Activated CD4-positive, alpha-beta memory T cell treated with anti-CD3 and anti-CD28 coated beads, Interleukin-2, amount 10 ng/mL, durations not matched to agents 7 days and 5 days (primary cell): ENCODE data around the gene RRAGD. TPM values are rescaled to one million over a fixed set of nuclear protein-coding genes. Genes with fewer than 3 reads are reported as not detected.

Experiments used
- CTCF ChIA-PET: fragments of 350-600 bp; sonication (Branson Sonifier 250); formaldehyde crosslinking; loops from one replicate; lab custom pipeline; 2021; ENCODE audit warnings: antibody characterized with exemption, inconsistent platforms; lab: Charles Lee
- POLR2A ChIA-PET: fragments of 350-600 bp; sonication (Branson Sonifier 250); formaldehyde crosslinking; loops from one replicate; lab custom pipeline; 2021; ENCODE audit warnings: antibody characterized with exemption; lab: Charles Lee
- DNase-seq: peaks from one replicate; pipeline ENCODE4 v3.0.0-alpha.2; 2020
- H3K27ac Mint-ChIP-seq: one replicate; pipeline ENCODE4 v1.8.0; 2021; ENCODE audit warnings: mild to moderate bottlenecking, mixed read lengths
- H3K27me3 Mint-ChIP-seq: one replicate; pipeline ENCODE4 v1.8.0; 2021; ENCODE audit warnings: mixed read lengths
- H3K36me3 Mint-ChIP-seq: one replicate; pipeline ENCODE4 v1.8.0; 2021; ENCODE audit warnings: low read depth, mixed read lengths
- H3K4me1 Mint-ChIP-seq: one replicate; pipeline ENCODE4 v1.8.0; 2021; ENCODE audit warnings: mixed read lengths
- H3K4me3 Mint-ChIP-seq: one replicate; pipeline ENCODE4 v1.8.0; 2021; ENCODE audit warnings: mild to moderate bottlenecking, mixed read lengths
- H3K9me3 Mint-ChIP-seq: one replicate; pipeline ENCODE4 v1.8.0; 2021; ENCODE audit warnings: mixed read lengths
- total RNA-seq, 2 experiments: library from RNA; stranded (reverse); gene quantifications; one replicate each; pipeline ENCODE4 v1.2.3, GENCODE V29; 2021

RRAGD gene
- total RNA-seq, 2 experiments from 2014 or later: 11.3 to 11.6 TPM

DNA sequence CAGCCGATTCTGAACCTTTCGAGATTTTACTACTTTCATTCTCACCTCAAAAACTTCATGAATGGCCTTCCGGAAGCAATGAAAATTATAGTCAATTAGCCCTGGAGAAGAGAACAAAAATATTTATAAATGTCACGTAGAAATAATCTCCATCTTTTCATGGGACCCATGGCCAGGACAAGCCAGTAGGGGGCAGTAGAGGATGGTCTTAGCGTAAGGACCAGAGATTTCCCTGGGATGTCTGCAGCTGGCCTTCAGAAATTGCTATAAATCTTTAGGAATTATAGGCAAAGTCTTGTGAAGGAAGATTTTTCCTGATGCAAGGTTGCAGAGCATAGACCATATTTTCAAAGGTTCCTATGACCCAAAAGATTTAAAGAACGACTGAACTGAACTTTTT lies 44.0 kb downstream of the RRAGD start:
- Mint-ChIP-seq H3K4me3 (no peak overlapping the region), H3K9me3 (no peaks in the 10 kb centered on the region), H3K4me1 (peaks cover 28% of the 10 kb centered on the region), H3K27ac (no peak overlapping the region), H3K36me3 (no peaks in the 10 kb centered on the region), H3K27me3 (no peaks in the 10 kb centered on the region)
- POLR2A ChIA-PET: interaction anchor here (1.1 kb wide), 1 partner anchor 270 kb away, joined by 4 read pairs; the partner anchor contains the start of gene LYRM2
- CTCF ChIA-PET: interaction anchor here (0.7 to 4.6 kb wide), 5 partner anchors 8 to 149 kb away, joined by 3 to 28 read pairs (median 6); partner anchors contain the start of gene UBE2J1
- DNase-seq: peak; percentile 63

DNA sequence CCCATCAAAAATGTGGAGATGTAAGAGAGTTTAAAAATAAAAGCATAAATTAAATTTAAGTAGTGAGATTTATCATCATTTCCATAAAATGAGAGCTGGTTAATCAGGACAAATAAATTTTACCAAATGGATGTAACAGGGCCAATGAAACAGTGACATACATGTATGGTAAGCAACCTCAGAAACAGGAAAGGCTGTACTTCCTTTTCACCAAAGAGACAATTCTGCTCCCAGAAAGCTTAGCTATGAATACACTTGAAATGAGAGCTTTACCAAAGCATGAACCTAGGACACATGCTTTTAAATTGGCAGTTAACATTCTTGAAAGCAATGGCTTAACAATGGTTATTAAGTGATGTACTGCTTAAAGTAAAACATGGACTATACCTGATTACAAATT lies 47.5 kb downstream of the RRAGD start:
- ChIA-PET CTCF (interaction anchor here (0.7 to 6.2 kb wide), 3 partner anchors 8 to 68 kb away, joined by 4 to 63 read pairs (median 23); partner anchors contain the start of gene UBE2J1), POLR2A (interaction anchor here (0.6 to 6.9 kb wide), 2 partner anchors 10 to 13 kb away, joined by 3 to 38 read pairs; partner anchors contain the start of gene UBE2J1)
- no peak overlapping the region for H3K4me3 Mint-ChIP-seq
- H3K36me3 Mint-ChIP-seq: peaks cover 3% of the 10 kb centered on the region
- peaks cover 31% of the 10 kb centered on the region for H3K4me1 Mint-ChIP-seq
- H3K27ac Mint-ChIP-seq: no peak overlapping the region
- H3K27me3 Mint-ChIP-seq: no peaks in the 10 kb centered on the region
- DNase-seq: no peak
- H3K9me3 Mint-ChIP-seq: peaks cover 3% of the 10 kb centered on the region

DNA sequence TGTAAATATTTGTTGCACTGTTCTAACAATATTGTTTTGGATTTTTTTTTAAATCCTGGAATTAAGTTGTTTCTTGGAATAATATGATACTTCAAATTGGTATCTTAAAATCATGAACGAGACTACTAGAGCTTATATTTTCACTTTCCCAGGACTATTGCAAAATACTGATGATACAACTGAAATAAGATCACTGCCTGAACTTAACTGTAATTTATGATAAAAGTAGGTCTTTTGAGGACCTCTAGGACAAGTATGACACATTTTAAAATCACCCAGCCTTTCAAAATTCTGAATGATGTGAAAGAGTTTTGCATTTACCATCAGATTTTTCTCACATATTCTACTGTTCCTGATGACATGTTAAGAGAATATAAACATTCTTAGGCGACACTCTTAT lies 50.9 kb downstream of the RRAGD start:
- ChIA-PET CTCF (interaction anchor here (1.0 to 6.2 kb wide), 3 partner anchors 11 to 15 kb away, joined by 3 to 63 read pairs (median 7); no protein-coding TSS in a partner anchor), POLR2A (interaction anchor here (6.9 kb wide), 1 partner anchor 9 kb away, joined by 38 read pairs; the partner anchor contains the start of gene UBE2J1)
- peaks cover 3% of the 10 kb centered on the region for H3K9me3 Mint-ChIP-seq
- DNase-seq: no peak
- H3K4me1 Mint-ChIP-seq: peaks cover 53% of the 10 kb centered on the region
- H3K36me3 Mint-ChIP-seq: peaks cover 3% of the 10 kb centered on the region
- H3K4me3 Mint-ChIP-seq: no peak overlapping the region
- peak overlapping the region; percentile 1 for H3K27ac Mint-ChIP-seq
- H3K27me3 Mint-ChIP-seq: no peaks in the 10 kb centered on the region

DNA sequence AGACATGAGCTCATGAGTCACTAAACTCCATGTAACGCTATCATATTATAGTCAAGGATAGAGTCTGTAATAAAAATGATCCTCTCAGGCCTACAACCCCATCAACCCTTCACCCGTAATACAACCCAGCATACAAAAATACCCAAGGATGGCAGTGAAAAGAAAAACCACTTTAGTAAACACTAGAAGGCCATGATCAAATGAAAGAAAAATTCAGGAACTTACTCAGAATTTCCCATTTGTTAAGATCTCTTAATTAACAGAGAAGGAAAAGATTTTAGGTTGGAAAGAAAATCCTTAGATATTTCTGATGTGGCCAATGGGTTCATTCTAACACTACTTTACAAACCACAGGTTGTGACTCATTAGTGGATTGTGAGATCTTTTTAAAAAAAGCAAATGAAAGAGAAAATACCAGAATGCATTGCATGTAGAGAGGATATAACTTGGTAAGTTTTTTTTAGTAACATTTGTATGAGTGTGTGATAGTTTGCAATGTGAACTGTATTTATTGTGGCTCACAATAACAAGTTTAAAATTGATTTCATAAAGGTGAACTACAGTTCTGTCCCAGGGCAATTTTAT lies 51.6 kb downstream of the RRAGD start:
- Mint-ChIP-seq H3K4me1 (peaks cover 57% of the 10 kb centered on the region), H3K27ac (peak overlapping the region; percentile 33), H3K27me3 (no peaks in the 10 kb centered on the region), H3K4me3 (no peak overlapping the region), H3K9me3 (peaks cover 3% of the 10 kb centered on the region), H3K36me3 (peaks cover 3% of the 10 kb centered on the region)
- no peak for DNase-seq
- CTCF ChIA-PET: interaction anchor here (1.0 to 6.2 kb wide), 5 partner anchors 8 to 67 kb away, joined by 3 to 63 read pairs (median 6); no protein-coding TSS in a partner anchor
- POLR2A ChIA-PET: no interaction called here

DNA sequence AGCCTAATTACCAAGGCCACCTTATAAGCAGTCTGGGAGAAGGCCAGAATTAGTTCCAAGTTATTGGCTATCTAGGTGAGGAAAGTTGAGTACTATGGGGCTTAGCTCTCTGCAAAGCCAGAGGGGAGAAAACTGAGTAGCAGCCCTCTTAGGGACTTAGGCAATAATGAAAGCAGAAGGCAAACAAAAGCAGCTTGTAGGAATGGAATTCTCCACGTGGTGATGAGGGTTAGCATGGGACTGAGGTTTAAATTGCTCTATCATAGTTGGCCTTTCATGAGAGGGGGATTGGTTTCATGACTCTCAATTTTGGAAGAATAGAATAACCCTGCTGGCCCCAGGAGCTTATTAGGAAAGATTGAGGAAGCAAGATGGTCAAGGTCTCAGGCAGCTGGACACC lies 52.5 kb downstream of the RRAGD start:
- Mint-ChIP-seq H3K9me3 (peaks cover 3% of the 10 kb centered on the region), H3K27me3 (no peaks in the 10 kb centered on the region), H3K4me3 (no peak overlapping the region), H3K36me3 (peaks cover 3% of the 10 kb centered on the region), H3K4me1 (peaks cover 52% of the 10 kb centered on the region), H3K27ac (no peak overlapping the region)
- DNase-seq: no peak
- ChIA-PET POLR2A (interaction anchor here (1.0 to 1.1 kb wide), 3 partner anchors 9 to 279 kb away, joined by 3 to 5 read pairs (median 3); partner anchors contain the start of genes LYRM2 and PM20D2), CTCF (interaction anchor here (1.0 to 6.2 kb wide), 4 partner anchors 9 to 66 kb away, joined by 3 to 63 read pairs (median 6); no protein-coding TSS in a partner anchor)

DNA sequence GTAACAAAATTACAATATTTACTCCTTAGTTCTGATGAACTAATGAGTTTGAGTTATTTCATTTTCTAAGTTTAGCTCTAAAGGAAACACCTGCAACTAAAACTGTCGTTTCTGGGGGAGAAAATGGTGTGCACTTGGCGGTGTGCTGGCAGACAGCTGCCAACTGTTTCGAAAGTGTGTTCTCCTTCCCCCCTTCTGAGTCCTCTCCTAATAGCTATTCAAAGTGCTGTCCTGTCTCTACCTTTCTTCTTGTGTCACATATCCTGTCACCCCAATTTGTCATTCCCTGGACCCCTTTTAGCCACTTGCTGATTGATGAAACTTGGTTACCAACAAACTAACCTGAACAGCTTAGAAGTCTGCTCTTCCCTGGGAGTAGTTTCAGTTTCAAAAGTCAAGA lies 54.7 kb downstream of the RRAGD start:
- peaks cover under 1% of the 10 kb centered on the region for H3K9me3 Mint-ChIP-seq
- peak overlapping the region; percentile 85 for H3K27ac Mint-ChIP-seq
- peak; percentile 22 for DNase-seq
- ChIA-PET POLR2A (interaction anchor here (0.9 to 9.4 kb wide), 8 partner anchors 9 to 276 kb away, joined by 3 to 131 read pairs (median 6); partner anchors contain the start of gene PNRC1), CTCF (interaction anchor here (0.9 to 4.6 kb wide), 5 partner anchors 10 to 375 kb away, joined by 3 to 72 read pairs (median 7); partner anchors contain the start of gene LYRM2)
- peaks cover 2% of the 10 kb centered on the region for H3K36me3 Mint-ChIP-seq
- no peaks in the 10 kb centered on the region for H3K27me3 Mint-ChIP-seq
- H3K4me1 Mint-ChIP-seq: peaks cover 61% of the 10 kb centered on the region
- H3K4me3 Mint-ChIP-seq: peak overlapping the region; percentile 77

DNA sequence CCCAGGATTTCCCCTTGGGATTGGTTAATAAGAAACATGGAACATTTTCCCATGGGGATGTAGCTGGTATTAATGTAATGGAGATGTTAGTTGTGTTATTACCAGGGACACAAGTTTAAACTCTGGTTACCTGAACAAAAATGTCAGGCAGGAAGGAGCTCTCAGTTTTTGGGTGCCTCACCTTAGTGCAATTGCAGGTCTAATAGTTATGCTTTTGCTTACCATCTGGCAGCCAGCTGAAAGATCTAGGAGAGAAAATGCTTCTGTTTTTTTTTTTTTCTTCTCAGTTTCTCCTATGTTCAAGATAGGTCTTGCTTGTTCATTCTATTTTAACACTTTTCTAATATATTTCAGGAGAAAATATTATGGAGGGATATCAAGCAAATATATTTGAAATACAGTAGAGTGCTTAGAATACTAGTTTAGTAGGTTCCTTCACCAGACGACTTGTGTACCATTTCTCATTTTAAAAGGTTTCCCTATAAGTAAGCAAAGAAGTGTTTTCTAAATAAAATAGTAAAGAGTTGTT lies 55.4 kb downstream of the RRAGD start:
- peak overlapping the region; percentile 85 for H3K27ac Mint-ChIP-seq
- no peaks in the 10 kb centered on the region for H3K36me3 Mint-ChIP-seq
- peak overlapping the region; percentile 77 for H3K4me3 Mint-ChIP-seq
- ChIA-PET POLR2A (interaction anchor here (0.7 to 9.4 kb wide), 7 partner anchors 10 to 275 kb away, joined by 3 to 131 read pairs (median 6); partner anchors contain the start of gene PNRC1), CTCF (interaction anchor here (0.9 to 4.6 kb wide), 6 partner anchors 11 to 374 kb away, joined by 3 to 72 read pairs (median 6); partner anchors contain the start of gene LYRM2)
- H3K9me3 Mint-ChIP-seq: no peaks in the 10 kb centered on the region
- DNase-seq: no peak
- H3K27me3 Mint-ChIP-seq: no peaks in the 10 kb centered on the region
- H3K4me1 Mint-ChIP-seq: peaks cover 61% of the 10 kb centered on the region

DNA sequence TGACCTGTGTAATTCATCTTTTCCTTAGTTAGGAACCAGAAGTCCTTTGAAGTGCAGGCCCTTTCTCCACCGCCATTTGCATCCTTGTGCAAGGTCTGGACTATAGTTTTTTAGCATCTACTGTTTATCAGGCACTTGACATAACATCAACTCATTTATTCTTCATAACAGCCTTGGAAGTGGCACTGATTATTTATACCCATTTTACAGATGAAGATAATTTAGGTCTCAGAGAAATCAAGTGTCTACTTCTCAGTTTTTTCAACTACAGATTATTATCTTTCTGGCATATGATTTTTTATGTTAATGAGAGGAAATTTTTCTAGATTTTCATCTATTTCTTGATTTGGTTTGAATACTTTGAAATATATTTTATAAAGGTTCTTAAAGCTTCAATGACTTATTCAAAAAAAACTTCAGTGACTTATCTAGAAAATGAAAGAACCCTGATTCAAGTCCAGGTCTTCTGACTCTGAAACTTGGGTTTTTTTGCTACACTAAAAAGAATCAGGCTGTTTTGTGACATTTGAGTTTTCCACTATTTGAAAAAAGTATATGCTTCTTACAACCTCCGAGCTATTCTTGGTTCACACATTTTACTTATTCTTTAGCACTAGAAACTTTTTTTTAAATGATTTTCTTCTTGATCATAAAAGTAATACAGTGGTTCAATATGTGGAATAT lies 56.4 kb downstream of the RRAGD start:
- H3K36me3 Mint-ChIP-seq: no peaks in the 10 kb centered on the region
- ChIA-PET CTCF (interaction anchor here (1.4 to 4.6 kb wide), 3 partner anchors 12 to 77 kb away, joined by 3 to 72 read pairs (median 28); no protein-coding TSS in a partner anchor), POLR2A (interaction anchor here (7.8 to 9.4 kb wide), 2 partner anchors 57 to 274 kb away, joined by 64 to 131 read pairs; partner anchors contain the start of gene PNRC1)

DNA sequence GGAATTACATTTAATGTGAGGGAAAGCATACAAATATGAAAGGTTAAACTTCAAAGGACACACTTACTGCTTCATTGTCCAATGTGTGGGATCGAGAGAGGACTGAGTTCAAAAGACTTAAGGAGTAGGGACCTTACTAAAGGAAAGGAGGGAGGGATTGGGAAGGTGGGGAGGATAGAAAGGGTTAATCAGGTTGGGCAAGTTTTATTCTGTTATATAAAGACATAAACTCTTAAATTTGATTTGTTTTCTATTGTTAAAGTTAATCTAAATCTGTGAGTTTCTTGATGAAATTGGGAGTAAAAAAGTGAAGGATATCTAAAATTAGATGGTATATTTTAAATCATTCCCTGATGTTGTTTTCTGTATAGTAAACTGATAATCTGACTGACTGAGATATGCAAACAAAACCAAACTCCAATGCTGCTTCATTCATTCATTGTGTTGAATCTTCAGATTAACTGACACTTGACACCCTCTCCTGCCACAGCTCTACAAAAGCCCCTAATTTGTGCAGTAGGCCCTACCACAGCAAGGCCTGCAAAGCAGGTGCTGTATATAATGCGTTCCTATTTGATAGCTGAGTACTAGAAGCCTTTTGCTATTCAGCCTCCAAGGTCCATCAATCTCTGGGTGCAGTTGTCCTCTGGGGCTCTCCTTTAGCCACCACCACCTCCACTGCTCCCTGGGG lies 58.2 kb downstream of the RRAGD start:
- H3K4me1 Mint-ChIP-seq: peaks cover 67% of the 10 kb centered on the region
- POLR2A ChIA-PET: interaction anchor here (2.2 to 9.4 kb wide), 5 partner anchors 18 to 284 kb away, joined by 9 to 131 read pairs (median 25); partner anchors contain the start of genes LYRM2, PM20D2 and PNRC1

More for the DNA sequence above, 56.4 kb downstream of the RRAGD start:
- Mint-ChIP-seq H3K27ac (no peak overlapping the region), H3K9me3 (no peaks in the 10 kb centered on the region), H3K27me3 (no peaks in the 10 kb centered on the region), H3K4me3 (no peak overlapping the region), H3K4me1 (peaks cover 63% of the 10 kb centered on the region)
- DNase-seq: no peak

DNA sequence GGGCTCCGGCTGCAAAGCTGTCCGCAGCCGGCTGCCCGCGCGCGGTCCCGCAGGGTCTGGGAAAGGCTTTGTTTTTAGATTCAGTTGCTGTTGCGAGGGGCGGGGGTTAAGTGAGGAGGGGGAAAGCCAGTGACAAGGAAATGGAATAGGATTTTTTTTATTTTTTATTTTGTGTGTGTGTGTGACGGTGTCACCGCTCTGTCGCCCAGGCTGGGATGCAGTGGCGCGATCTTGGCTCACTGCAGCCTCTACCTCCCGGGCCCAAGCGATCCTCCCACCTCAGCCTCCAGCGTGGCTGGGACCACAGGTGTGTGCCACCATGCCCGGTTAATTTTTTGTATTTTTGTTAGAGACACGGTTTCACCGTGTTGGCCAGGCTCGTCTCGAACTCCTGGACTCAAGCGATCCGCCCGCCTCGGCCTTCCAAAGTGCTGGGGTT lies 58.9 kb downstream of the RRAGD start:
- Mint-ChIP-seq H3K27ac (peak overlapping the region; percentile 80), H3K9me3 (no peaks in the 10 kb centered on the region), H3K36me3 (peaks cover 19% of the 10 kb centered on the region), H3K4me3 (peak overlapping the region; percentile 90), H3K27me3 (no peaks in the 10 kb centered on the region), H3K4me1 (peaks cover 71% of the 10 kb centered on the region)
- ChIA-PET CTCF (interaction anchor here (1.0 to 3.4 kb wide), 2 partner anchors 11 to 55 kb away, joined by 3 to 23 read pairs; no protein-coding TSS in a partner anchor), POLR2A (interaction anchor here (0.9 to 9.4 kb wide), 10 partner anchors 9 to 389 kb away, joined by 4 to 131 read pairs (median 16); partner anchors contain the start of genes LYRM2, PM20D2, PNRC1 and RNGTT)
- DNase-seq: no peak

More for the DNA sequence above, 58.2 kb downstream of the RRAGD start:
- Mint-ChIP-seq H3K27me3 (no peaks in the 10 kb centered on the region), H3K27ac (peak overlapping the region; percentile 80), H3K9me3 (no peaks in the 10 kb centered on the region), H3K36me3 (peaks cover 15% of the 10 kb centered on the region), H3K4me3 (peak overlapping the region; percentile 90)
- DNase-seq: no peak
- CTCF ChIA-PET: interaction anchor here (1.1 to 4.6 kb wide), 2 partner anchors 10 to 19 kb away, joined by 3 to 72 read pairs; no protein-coding TSS in a partner anchor
